Heart left ventricle (tissue), 16 donors: ENCODE data around the gene ATF7IP. TPM values are rescaled to one million over a fixed set of nuclear protein-coding genes. Genes with fewer than 3 reads are reported as not detected.
"Not testable (repeated sequence)": the region's sequence is repeated elsewhere in the genome, so short reads cannot be mapped to it uniquely, and the experiment has no call there.

Experiments used
- ATAC-seq, 4 donors: fragments of 200-7000 bp; cut with Tn5 transposase; one replicate each; pipeline ENCODE4 v1.9.1; 2020 to 2022; ENCODE audit warnings: moderate library complexity in 4 of 4, mild to moderate bottlenecking in 3 of 4, moderate number of reproducible peaks in 1 of 4
- DNase-seq, 5 donors: peaks; one replicate each; pipeline ENCODE4 v3.0.0-alpha.2; 2020
- H3K27ac ChIP-seq, 12 donors: fragments of 200-600 bp; sonication (generic) in 4 of 12; one replicate each; pipeline versions ENCODE4 v1.5.0 to v1.8.0; 2016 to 2022; ENCODE audit warnings: mild to moderate bottlenecking in 2 of 12
- H3K27me3 ChIP-seq, 9 donors: fragments of 200-600 bp; sonication (generic) in 2 of 9; one replicate each; pipeline versions ENCODE4 v1.5.1 to v1.8.0; 2016 to 2022; ENCODE audit warnings: mild to moderate bottlenecking in 3 of 9
- H3K36me3 ChIP-seq, 9 donors: fragments of 200-600 bp; sonication (generic) in 2 of 9; one replicate each; pipeline versions ENCODE4 v1.5.0 to v1.8.0; 2018 to 2022; ENCODE audit warnings: mild to moderate bottlenecking in 2 of 9
- H3K4me1 ChIP-seq, 12 donors: fragments of 200-600 bp; sonication (generic) in 4 of 12; one replicate each; pipeline versions ENCODE4 v1.5.0 to v1.8.0; 2016 to 2022; ENCODE audit warnings: mild to moderate bottlenecking in 3 of 12
- H3K4me3 ChIP-seq, 12 donors: fragments of 200-600 bp; sonication (generic) in 4 of 12; one replicate each; pipeline versions ENCODE4 v1.5.0 to v1.8.0; 2017 to 2022; ENCODE audit warnings: mild to moderate bottlenecking in 9 of 12, moderate library complexity in 4 of 12
- H3K9me3 ChIP-seq, 12 donors: fragments of 200-600 bp; sonication (generic) in 4 of 12; one replicate each; pipeline versions ENCODE4 v1.5.0 to v1.8.0; 2016 to 2022; ENCODE audit warnings: mild to moderate bottlenecking in 1 of 12
- POLR2A ChIP-seq, 2 donors: fragments of 450-650 bp; IDR thresholded peaks; one replicate each; pipeline ENCODE4 v1.6.1; 2017; ENCODE audit warnings: antibody characterized with exemption in 2 of 2, mild to moderate bottlenecking in 2 of 2, moderate library complexity in 2 of 2
- WGBS, 4 donors: extraction: QIAGEN DNeasy Blood & Tissue Kit in 2 of 4; methylation state at CpG; one replicate each; pipeline versions ENCODE4 v1.1.5 to v1.1.7; 2013 to 2018; 5-methylcytosine and 5-hydroxymethylcytosine counted together
- intact Hi-C, 10 donors: fragments of 100-400 bp; cut with DNase I; formaldehyde crosslinking; loops; one replicate each; pipeline versions ENCODE4 v1.11.1 to v1.14.2; 2022
- polyA plus RNA-seq, 2 donors: library from polyadenylated mRNA; stranded (reverse); fragments of 200-250 nt; gene quantifications; one replicate each; pipeline ENCODE4 v1.2.3, GENCODE V29; 2013
- total RNA-seq, 9 donors: library from RNA; depleted of rRNA in 2 of 9; stranded (reverse); fragments of >200 nt in 2 of 9; fragmentation: NEBNext Ultra II Directional in 3 of 9; extraction: Animal tissue kit (Norgen Biotek cat#: 25700) in 3 of 9; gene quantifications; one replicate each; pipeline versions ENCODE4 v1.1.0 to v1.2.4, GENCODE V29; 2016 to 2023
- TF ChIP-seq, protein P1 (sequence below), 12 donors: fragments of 200-600 bp; sonication (generic) in 4 of 12; IDR thresholded peaks; one replicate each; pipeline versions ENCODE4 v1.5.0 to v1.8.0; 2018 to 2022; ENCODE audit warnings: antibody characterized with exemption in 12 of 12, mild to moderate bottlenecking in 5 of 12
- donor health status: ischemic (EF 13 %, LVEDD 7.1; RV severe dilation, severe dysfunction).
- donor health status: healthy with polysubstance abuse.
- donor health status: DM: no; HTN: yes; CAD: no.
- donor health status: DM: no; HTN: no; CAD: no.
- donor health status: ischemic (EF 25% LVEDD 6.9; RV normal size, moderate dysfunction).
- donor health status: ischemic (EF 25% LVEDD 5.7; RV mildly dilated, moderate dysfunction).
- donor health status: healthy.
- donor health status: DM: yes; HTN: yes; CAD: no.
- donor health status: ischemic (EF 35%, LVEDD 5.7; RV mildly dilated, moderate dysfunction).
- donor health status: nonischemic (EF 11% LVEDD 7.7; RV severe dilation, severe dysfunction).
- donor health status: DM: yes; HTN: yes; CAD: no.
- donor health status: PGD.
- donor health status: ischemic (EF 29% LVEDD 5.4; RV normal size, mild dysfunction).
- donor health status: nonischemic (EF 23%, LVEDD 6.1; RV moderate dilation, normal function).

Gene ATF7IP
- total and polyA plus RNA-seq, 11 donors = 7.7 to 82.4 (median 55.0) TPM

DNA sequence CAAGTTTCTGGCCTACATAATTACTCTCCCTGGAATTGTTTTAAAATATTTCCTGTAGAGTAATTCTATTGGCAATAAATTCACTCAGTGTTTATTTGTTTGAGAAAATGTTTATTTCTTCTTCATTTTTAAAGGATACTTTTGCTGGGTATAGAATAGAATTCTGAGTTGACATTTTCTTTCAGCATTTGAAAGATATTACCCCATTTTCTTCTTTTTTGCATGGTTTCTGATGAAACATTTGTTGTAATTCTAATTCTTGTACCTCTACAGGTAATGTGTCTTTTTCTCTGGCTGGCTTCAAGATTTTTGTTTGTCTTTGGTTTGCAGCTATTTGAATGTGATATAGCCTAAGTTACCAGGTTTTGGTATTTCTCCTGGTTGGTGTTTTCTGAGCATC is 25.1 kb upstream of the ATF7IP start:
- intact Hi-C loops = loop anchor here in 1 of 10 donors (10.0 kb wide), 1 partner anchor 46 kb away; no protein-coding TSS in a partner anchor
- no peak for TF ChIP-seq POLR2A (IDR thresholded peaks at IDR 0.05)
- TF ChIP-seq, protein P1, sequence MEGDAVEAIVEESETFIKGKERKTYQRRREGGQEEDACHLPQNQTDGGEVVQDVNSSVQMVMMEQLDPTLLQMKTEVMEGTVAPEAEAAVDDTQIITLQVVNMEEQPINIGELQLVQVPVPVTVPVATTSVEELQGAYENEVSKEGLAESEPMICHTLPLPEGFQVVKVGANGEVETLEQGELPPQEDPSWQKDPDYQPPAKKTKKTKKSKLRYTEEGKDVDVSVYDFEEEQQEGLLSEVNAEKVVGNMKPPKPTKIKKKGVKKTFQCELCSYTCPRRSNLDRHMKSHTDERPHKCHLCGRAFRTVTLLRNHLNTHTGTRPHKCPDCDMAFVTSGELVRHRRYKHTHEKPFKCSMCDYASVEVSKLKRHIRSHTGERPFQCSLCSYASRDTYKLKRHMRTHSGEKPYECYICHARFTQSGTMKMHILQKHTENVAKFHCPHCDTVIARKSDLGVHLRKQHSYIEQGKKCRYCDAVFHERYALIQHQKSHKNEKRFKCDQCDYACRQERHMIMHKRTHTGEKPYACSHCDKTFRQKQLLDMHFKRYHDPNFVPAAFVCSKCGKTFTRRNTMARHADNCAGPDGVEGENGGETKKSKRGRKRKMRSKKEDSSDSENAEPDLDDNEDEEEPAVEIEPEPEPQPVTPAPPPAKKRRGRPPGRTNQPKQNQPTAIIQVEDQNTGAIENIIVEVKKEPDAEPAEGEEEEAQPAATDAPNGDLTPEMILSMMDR (IDR thresholded peaks at IDR 0.05) = no peak
- Histone ChIP-seq H3K4me3 (no peak overlapping the region), H3K4me1 (no peaks in the 10 kb centered on the region), H3K36me3 (no peaks in the 10 kb centered on the region), H3K9me3 (peaks cover 0 to 57% (median 20%) of the 10 kb centered on the region in 12 donors), H3K27ac (no peak overlapping the region), H3K27me3 (no peaks in the 10 kb centered on the region)
- no peak for ATAC-seq
- DNase-seq = no peak

DNA sequence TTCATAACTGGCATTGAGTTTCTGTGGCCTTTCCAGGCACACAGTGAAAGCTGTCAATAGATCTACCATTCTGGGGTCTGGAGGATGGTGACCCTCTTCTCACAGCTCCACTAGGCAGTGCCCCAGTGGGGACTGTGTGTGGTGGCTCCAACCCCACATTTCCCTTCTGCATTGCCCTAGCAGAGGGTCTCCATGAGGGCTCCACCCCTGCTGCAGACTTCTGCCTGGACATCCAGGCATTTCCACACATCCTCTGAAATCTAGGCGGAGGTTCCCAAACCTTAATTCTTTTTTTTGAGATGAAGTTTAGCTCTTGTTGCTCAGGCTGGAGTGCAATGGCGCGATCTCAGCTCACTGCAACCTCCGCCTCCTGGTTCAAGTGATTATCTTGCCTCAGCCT is 14.0 kb upstream of the ATF7IP start:
- not testable (repeated sequence) for H3K4me1 ChIP-seq, DNase-seq, H3K4me3 ChIP-seq, H3K36me3 ChIP-seq, H3K27ac ChIP-seq, H3K27me3 ChIP-seq, ATAC-seq
- peaks cover 0 to 22% (median 12%) of the 10 kb centered on the region in 12 donors for H3K9me3 ChIP-seq
- intact Hi-C loops = loop anchor here in 1 of 10 donors (10.0 kb wide), 1 partner anchor 753 kb away; no protein-coding TSS in a partner anchor
- WGBS, 4 donors = 95 to 98% (median 97%) methylated on average over 4 of the region's 4 CpGs

DNA sequence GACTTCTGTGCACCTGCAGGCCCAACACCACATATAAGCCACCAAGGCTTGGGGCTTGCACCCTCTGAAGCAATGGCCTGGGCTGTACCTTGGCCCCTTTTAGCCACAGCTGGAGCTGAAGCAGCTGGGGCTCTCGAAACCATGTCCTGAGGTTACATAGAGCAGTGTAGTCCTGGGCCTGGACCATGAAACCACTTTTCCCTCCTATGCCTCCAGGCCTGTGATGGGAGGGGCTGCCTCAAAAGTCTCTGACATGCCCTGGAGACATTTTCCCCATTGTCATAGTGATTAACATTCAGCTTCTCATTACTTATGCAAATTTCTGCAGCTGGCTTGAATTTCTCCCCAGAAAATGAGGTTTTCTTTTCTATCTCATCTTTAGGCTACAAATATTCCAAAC is 13.4 kb upstream of the ATF7IP start:
- intact Hi-C loops = loop anchor here in 1 of 10 donors (10.0 kb wide), 1 partner anchor 753 kb away; no protein-coding TSS in a partner anchor
- H3K36me3 ChIP-seq, H3K27me3 ChIP-seq, ATAC-seq, H3K27ac ChIP-seq, DNase-seq, H3K4me3 ChIP-seq, H3K4me1 ChIP-seq: not testable (repeated sequence)
- WGBS, 4 donors = 89 to 100% (median 99%) methylated on average over 1 of the region's 1 CpG
- peaks cover 0 to 22% (median 12%) of the 10 kb centered on the region in 12 donors for H3K9me3 ChIP-seq

DNA sequence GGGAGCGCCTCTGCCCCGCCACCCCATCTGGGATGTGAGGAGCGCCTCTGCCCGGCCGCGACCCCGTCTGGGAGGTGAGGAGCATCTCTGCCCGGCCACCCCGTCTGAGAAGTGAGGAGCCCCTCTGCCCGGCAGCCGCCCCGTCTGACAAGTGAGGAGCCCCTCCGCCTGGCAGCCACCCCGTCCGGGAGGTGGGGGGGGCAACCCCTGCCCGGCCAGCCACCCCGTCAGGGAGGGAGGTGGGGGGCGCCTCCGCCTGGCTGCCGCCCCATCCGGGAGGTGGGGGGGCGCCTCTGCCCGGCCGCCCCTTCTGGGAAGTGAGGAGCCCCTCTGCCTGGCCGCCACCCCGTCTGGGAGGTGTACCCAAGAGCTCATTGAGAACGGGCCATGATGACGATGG is 10.8 kb upstream of the ATF7IP start:
- intact Hi-C loops = loop anchor here in 1 of 10 donors (10.0 kb wide), 1 partner anchor 750 kb away; no protein-coding TSS in a partner anchor
- not testable (repeated sequence) for ATAC-seq, H3K36me3 ChIP-seq, H3K4me1 ChIP-seq, H3K27me3 ChIP-seq, H3K4me3 ChIP-seq, H3K27ac ChIP-seq, DNase-seq
- peaks cover 0 to 22% (median 12%) of the 10 kb centered on the region in 12 donors for H3K9me3 ChIP-seq
- 92 to 96% (median 93%) methylated on average over 7 to 28 of the region's 28 CpGs for whole genome bisulfite sequencing, 4 donors

DNA sequence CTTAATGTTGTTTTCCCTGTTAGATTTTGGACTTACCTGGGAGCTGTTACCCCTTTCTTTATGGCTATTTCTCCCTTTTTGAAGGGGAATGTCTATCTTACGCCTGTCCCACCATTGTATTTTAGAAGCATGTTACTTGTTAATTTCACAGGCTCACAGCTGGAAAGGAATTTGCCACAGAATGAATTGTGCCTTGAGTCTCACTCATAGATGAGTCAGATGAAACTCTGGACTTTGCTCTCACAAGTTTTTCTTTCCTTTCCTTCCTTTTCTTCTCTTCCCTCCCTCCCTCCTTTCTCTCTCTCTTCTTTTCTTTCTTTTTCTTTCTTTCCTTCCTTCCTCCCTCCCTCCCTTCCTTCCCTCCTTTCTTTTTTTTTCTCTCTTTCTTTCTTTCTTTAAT is 9.3 kb upstream of the ATF7IP start:
- H3K36me3 ChIP-seq = no peaks in the 10 kb centered on the region
- H3K4me1 ChIP-seq = no peaks in the 10 kb centered on the region
- intact Hi-C loops = loop anchor here in 1 of 10 donors (10.0 kb wide), 1 partner anchor 749 kb away; no protein-coding TSS in a partner anchor
- peaks cover 0 to 15% (median 9%) of the 10 kb centered on the region in 12 donors for H3K9me3 ChIP-seq
- WGBS, 4 donors = 94 to 100% (median 96%) methylated on average over 1 of the region's 1 CpG
- DNase-seq (no peak), ATAC-seq (no peak)
- H3K27ac ChIP-seq = no peak overlapping the region
- no peak overlapping the region for H3K4me3 ChIP-seq
- TF ChIP-seq, protein P1 (IDR thresholded peaks at IDR 0.05) = no peak
- TF ChIP-seq POLR2A (IDR thresholded peaks at IDR 0.05) = no peak
- H3K27me3 ChIP-seq = no peaks in the 10 kb centered on the region

DNA sequence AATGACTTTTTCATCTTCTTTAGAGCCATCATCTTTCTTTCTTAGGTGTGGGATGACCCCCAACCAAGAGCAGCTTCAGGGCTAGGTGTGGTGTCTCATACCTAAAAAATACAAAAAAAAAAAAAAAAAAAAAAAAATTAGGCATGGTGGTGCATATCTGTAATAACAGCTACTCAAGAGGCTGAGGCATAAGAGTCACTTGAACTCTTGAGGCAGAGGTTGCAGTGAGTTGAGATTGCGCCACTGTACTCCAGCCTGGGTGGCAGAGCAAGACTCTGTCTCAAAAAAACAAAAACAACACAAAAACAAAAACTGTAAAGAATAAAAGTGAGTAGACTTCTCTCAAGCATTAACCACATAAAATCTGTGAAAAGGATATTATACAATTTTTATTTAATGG is 8.0 kb upstream of the ATF7IP start:
- ATAC-seq = no peak
- Histone ChIP-seq H3K27ac (no peak overlapping the region), H3K27me3 (no peaks in the 10 kb centered on the region), H3K4me1 (no peaks in the 10 kb centered on the region), H3K36me3 (no peaks in the 10 kb centered on the region), H3K4me3 (no peak overlapping the region), H3K9me3 (peaks cover 0 to 2% (median 0%) of the 10 kb centered on the region in 12 donors)
- TF ChIP-seq POLR2A (IDR thresholded peaks at IDR 0.05) = no peak
- TF ChIP-seq, protein P1 (IDR thresholded peaks at IDR 0.05) = no peak
- intact Hi-C loops = loop anchor here in 1 of 10 donors (10.0 kb wide), 1 partner anchor 747 kb away; no protein-coding TSS in a partner anchor
- 93 to 98% (median 95%) methylated on average over 1 of the region's 1 CpG for WGBS, 4 donors
- DNase-seq = no peak
